WI38 (cell line): ENCODE results near the gene PTPRE.

Source experiments
- H3K4me3 ChIP-seq: 2 replicates; pipeline ENCODE4 v1.5.1; 2011; ENCODE audit warnings: low read depth, mild to moderate bottlenecking, control low read depth, low read length
- CTCF ChIP-seq: IDR thresholded peaks from 2 replicates; pipeline ENCODE4 v1.5.1; 2012; ENCODE audit warnings: low read depth, mild to moderate bottlenecking, control low read depth, low read length

Gene PTPRE

GRCh38 chr10:127921075-127921752 lies 14.3 kb downstream of the PTPRE start:
- H3K4me3 ChIP-seq, result no peak overlapping the region
- no peak for TF ChIP-seq CTCF

GRCh38 chr10:127921753-127922145 lies 14.8 kb downstream of the PTPRE start:
- no peak for TF ChIP-seq CTCF
- H3K4me3 ChIP-seq, result no peak overlapping the region

GRCh38 chr10:127922206-127922605 lies 15.3 kb downstream of the PTPRE start:
- TF ChIP-seq CTCF, result no peak
- no peak overlapping the region for H3K4me3 ChIP-seq

DNA sequence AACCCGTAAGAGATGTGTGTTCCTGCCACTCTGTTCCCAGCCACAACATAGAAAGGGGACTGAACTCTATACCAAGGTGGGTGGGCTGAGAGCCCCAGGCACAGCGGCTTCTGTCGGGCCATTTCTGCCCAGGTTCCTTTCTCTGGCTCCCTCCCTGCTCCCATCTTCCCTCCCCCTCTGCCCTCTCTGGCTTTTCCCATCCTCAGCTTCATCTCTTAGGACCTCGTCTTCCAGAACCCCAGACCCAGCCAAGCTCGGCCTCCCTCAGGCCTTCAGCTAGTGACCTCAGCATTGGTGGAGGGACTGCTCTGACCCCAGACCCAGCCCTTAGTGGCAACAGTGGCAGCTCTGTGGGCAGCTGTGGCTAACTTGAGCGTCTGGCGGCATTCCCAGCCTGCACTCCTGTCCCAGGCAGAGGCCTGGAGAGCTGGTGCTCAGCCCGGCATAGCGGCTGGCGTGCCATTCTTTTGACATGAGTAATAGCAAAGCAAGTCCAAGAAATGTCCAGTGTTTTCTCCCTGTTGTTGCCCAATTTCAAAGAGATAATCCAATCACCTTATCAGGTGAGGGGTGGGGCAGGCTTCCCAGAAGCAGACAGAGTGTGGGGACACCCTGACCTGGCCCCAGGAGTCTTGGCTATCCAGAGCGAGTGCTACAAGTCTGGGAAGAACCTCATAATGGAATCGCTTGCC lies 15.9 kb downstream of the PTPRE start:
- H3K4me3 ChIP-seq, result no peak overlapping the region
- no peak for TF ChIP-seq CTCF

DNA sequence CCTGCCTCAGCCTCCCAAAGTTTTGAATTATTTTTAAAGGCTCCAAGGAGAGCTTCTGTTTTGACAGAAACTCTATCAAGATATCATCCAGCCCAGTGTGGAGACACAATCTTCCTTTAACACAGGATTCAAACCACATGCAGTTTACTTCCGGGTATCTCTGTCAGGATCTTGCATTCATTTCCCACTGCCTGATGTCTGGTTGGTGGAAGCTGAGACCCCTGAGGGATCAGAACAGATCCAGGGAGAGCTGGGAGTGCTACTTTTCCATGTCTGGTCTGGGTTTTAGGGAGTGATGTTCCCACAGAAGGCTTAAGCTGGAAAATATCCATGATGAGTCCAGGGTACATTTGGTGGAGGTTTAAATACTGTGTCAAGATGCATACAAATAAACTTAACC lies 16.7 kb downstream of the PTPRE start:
- no peak for TF ChIP-seq CTCF
- H3K4me3 ChIP-seq, result no peak overlapping the region

DNA sequence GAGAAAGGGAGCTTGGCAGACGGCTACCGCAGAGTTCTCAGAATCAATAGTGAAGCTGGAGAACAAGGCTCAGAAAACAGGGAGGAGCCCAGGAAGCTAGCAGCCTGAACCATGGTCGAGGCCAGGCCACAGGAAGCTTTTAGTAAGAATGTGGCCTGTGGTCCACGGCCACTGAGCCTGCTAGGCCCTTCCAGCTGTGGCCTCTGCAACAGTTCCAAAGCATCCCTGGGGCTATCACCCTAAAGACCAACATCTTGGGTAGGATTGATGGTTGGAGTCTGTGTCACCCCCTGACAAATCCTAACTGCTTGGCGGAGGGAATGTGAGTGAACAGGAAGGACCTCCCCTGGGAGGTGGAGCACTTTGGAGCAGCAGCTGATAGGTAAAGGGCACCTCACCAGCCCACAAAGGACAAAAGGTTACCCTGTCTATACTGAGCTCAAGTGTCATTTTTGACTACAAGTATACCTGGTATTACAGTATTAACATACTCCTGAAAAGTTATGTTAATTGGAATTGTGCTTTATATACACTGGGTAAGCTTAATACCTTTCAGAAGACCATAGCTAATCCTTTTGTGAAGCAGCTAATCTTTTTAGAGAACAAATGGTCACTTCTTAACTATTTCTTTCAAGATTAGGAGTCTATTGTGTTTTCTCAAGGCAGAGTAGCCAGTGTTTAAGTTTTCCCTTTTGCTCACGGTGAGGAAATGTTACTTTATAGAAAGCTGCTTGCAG lies 18.7 kb downstream of the PTPRE start:
- TF ChIP-seq CTCF, result no peak
- no peak overlapping the region for H3K4me3 ChIP-seq

DNA sequence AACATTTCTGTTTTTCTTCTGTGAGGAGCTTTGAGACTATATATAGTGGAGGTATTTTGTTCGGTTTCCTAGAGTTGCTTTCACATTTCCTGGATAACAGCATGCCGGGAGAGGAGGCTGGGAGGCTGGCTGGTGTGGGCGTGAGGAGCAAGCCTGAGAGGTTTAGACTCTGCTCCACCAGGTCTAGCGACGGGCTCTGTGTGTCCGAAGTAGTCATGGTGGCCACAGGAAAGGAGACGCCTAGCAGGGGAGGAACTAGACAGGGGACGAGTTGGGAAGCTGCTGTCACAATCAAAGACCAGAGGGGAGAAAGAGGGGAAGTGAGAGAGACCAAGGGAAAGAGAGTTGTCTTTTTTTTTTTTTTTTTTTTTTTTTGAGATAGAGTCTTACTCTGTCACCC lies 19.6 kb downstream of the PTPRE start:
- no peak for TF ChIP-seq CTCF
- no peak overlapping the region for H3K4me3 ChIP-seq
